Keratinocyte (primary cell): ENCODE measurements around the gene KLHL33. TPM values are rescaled to one million over a fixed set of nuclear protein-coding genes. Genes with fewer than 3 reads are reported as not detected.

Source experiments
- DNase-seq: peaks from one replicate; pipeline ENCODE4 v3.0.0-alpha.2; 2011; ENCODE audit warnings: low read depth, missing footprints, low spot score
- FAIRE-seq: peaks from 2 replicates; lab custom pipeline; 2011; peaks lifted over from hg19 to GRCh38; lab: Jason Lieb, UNC
- H2AFZ ChIP-seq: 2 replicates; pipeline ENCODE4 v1.6.0; 2012; ENCODE audit warnings: low read length, control low read depth, inconsistent platforms; ENCODE audit not compliant: control insufficient read depth
- H3K27ac ChIP-seq: 2 replicates; pipeline ENCODE4 v1.5.1; 2011; ENCODE audit warnings: low read length; ENCODE audit not compliant: control insufficient read depth, insufficient read depth
- H3K27me3 ChIP-seq: 3 replicates; pipeline ENCODE4 v1.6.0; 2011; ENCODE audit warnings: low read length; ENCODE audit not compliant: control insufficient read depth, insufficient read depth; ENCODE audit errors: extremely low read depth
- H3K36me3 ChIP-seq, 2 experiments: 2 replicates in 1 of 2; 3 replicates in 1 of 2; pipeline ENCODE4 v1.5.1; 2011; ENCODE audit warnings: low read length in 2 of 2, mild to moderate bottlenecking in 1 of 2; ENCODE audit not compliant: control insufficient read depth in 2 of 2, insufficient read depth in 2 of 2; ENCODE audit errors: extremely low read depth in 1 of 2
- H3K4me1 ChIP-seq: 3 replicates; pipeline ENCODE4 v1.5.1; 2011; ENCODE audit warnings: low read length; ENCODE audit not compliant: control insufficient read depth, insufficient read depth; ENCODE audit errors: extremely low read depth
- H3K4me2 ChIP-seq: 3 replicates; pipeline ENCODE4 v1.6.0; 2011; ENCODE audit warnings: low read depth, low read length; ENCODE audit not compliant: control insufficient read depth, insufficient read depth; ENCODE audit errors: extremely low read depth
- H3K4me3 ChIP-seq, 3 experiments: fragments of 200-600 bp in 1 of 3; sonication (generic) in 1 of 3; 2 replicates in 2 of 3; 3 replicates in 1 of 3; pipeline ENCODE4 v1.5.1; 2011 to 2016; ENCODE audit warnings: low read length in 3 of 3, mild to moderate bottlenecking in 3 of 3, control low read depth in 2 of 3, inconsistent platforms in 1 of 3, low read depth in 1 of 3, mixed read lengths in 1 of 3, mixed run types in 1 of 3, moderate library complexity in 1 of 3; ENCODE audit not compliant: control insufficient read depth in 2 of 3, insufficient read depth in 2 of 3; ENCODE audit errors: extremely low read depth in 1 of 3
- H3K79me2 ChIP-seq: 2 replicates; pipeline ENCODE4 v1.6.0; 2012; ENCODE audit warnings: low read length; ENCODE audit not compliant: control insufficient read depth, insufficient read depth
- H3K9ac ChIP-seq: 3 replicates; pipeline ENCODE4 v1.6.0; 2011; ENCODE audit warnings: low read length; ENCODE audit not compliant: control insufficient read depth, insufficient read depth; ENCODE audit errors: extremely low read depth
- H3K9me1 ChIP-seq: 3 replicates; pipeline ENCODE4 v1.6.0; 2011; ENCODE audit warnings: low read length; ENCODE audit not compliant: control insufficient read depth, insufficient read depth; ENCODE audit errors: extremely low read depth
- H3K9me3 ChIP-seq: 2 replicates; pipeline ENCODE4 v1.5.1; 2012; ENCODE audit warnings: low read depth, low read length; ENCODE audit not compliant: control insufficient read depth
- H4K20me1 ChIP-seq: 3 replicates; pipeline ENCODE4 v1.6.0; 2011; ENCODE audit warnings: low read length; ENCODE audit not compliant: control insufficient read depth, insufficient read depth; ENCODE audit errors: extremely low read depth
- EZH2 ChIP-seq: IDR thresholded peaks from one replicate; pipeline ENCODE4 v1.6.1; 2012; ENCODE audit warnings: inconsistent platforms, mild to moderate bottlenecking, low read length, moderate library complexity
- dilution Hi-C: fragments of 300-500 bp; cut with MboI; formaldehyde crosslinking; loops from one replicate; pipeline ENCODE4 v1.7.0; 2020; ENCODE audit warnings: low sequenced_read_pairs; ENCODE audit not compliant: extremely low pct_ligation_motif_present
- polyA plus RNA-seq, 5 experiments: library from polyadenylated mRNA; depleted of rRNA in 3 of 5; stranded (reverse) in 3 of 5; stranded (forward) in 1 of 5; unstranded in 1 of 5; fragments of >200 nt; gene quantifications; 1 replicate in 1 of 5; 2 replicates in 3 of 5; 3 replicates in 1 of 5; pipeline versions ENCODE4 v1.2.1 to v1.2.3, GENCODE V29; 2011 to 2012; ENCODE audit warnings: missing spikeins in 2 of 5, low read depth in 1 of 5, low replicate concordance in 1 of 5
- TF ChIP-seq, protein P1 (sequence below), 3 experiments: IDR thresholded peaks in 1 of 3; conservative IDR thresholded peaks in 1 of 3; optimal IDR thresholded peaks in 1 of 3; 2 replicates in 2 of 3; 3 replicates in 1 of 3; pipeline versions ENCODE3 to v1.5.1; 2011; ENCODE audit warnings: low read length in 3 of 3, mild to moderate bottlenecking in 3 of 3, moderate library complexity in 2 of 3, control low read depth in 1 of 3, inconsistent platforms in 1 of 3; ENCODE audit not compliant: insufficient read depth in 2 of 3; ENCODE audit errors: extremely low read depth in 1 of 3

KLHL33 gene
- polyA plus RNA-seq, 1 donor (not counting 4 experiments of a cell fraction or from before 2014, with no cell fraction given) = not detected

DNA sequence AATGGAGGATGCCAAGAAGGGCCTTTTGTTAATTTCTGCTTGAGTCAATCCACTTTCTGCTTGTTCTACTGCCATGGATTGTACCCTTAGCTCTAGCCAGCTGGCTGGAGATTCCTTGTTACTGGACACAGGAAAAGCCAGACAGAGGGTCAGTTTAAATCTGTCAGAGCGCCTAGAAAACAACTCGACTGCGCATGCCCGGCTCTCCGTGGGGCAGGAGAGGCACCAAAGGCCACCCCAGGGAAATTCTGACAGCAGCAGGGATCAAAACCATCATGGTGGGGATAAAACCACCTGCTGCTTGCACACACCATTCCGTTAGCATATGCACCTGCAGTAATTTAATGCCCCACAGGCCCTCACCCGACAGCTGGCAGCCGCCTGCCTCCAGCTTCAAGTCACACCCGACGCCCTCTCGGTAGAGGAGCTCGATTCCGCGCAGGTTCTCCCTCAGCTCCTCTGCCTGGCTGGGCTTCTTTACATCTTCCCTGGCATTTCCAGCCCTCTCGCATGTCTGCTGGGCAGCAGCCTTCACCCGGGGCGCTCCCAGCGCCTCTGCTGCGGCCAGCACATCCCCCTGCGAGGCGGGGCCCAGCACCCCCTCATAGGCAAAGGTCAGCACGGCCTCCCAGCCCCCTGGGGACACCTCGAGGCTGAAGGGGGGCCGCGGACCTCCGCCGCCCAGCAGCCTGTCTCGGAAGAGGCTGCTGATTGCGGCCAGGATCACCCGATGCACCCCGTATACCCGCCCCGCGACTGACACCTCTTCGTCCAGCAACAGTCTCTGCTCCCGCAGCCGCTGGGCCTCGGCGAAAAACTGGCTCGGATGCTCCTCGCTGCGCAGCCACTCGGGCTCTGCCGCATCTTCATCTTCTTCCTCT, 1.0 kb downstream of the KLHL33 start:
- Histone ChIP-seq H3K9ac (no peak overlapping the region), H2AFZ (peak overlapping the region; percentile 8), H4K20me1 (no peaks in the 10 kb centered on the region), H3K4me1 (no peaks in the 10 kb centered on the region), H3K9me1 (no peaks in the 10 kb centered on the region), H3K4me3 (no peak overlapping the region), H3K27me3 (peaks cover 20% of the 10 kb centered on the region), H3K4me2 (no peak overlapping the region), H3K9me3 (no peaks in the 10 kb centered on the region), H3K36me3 (no peaks in the 10 kb centered on the region), H3K27ac (no peak overlapping the region), H3K79me2 (no peaks in the 10 kb centered on the region)
- DNase-seq = no peak
- FAIRE-seq = no peak
- dilution Hi-C loops = no loop called here
- TF ChIP-seq, protein P1, sequence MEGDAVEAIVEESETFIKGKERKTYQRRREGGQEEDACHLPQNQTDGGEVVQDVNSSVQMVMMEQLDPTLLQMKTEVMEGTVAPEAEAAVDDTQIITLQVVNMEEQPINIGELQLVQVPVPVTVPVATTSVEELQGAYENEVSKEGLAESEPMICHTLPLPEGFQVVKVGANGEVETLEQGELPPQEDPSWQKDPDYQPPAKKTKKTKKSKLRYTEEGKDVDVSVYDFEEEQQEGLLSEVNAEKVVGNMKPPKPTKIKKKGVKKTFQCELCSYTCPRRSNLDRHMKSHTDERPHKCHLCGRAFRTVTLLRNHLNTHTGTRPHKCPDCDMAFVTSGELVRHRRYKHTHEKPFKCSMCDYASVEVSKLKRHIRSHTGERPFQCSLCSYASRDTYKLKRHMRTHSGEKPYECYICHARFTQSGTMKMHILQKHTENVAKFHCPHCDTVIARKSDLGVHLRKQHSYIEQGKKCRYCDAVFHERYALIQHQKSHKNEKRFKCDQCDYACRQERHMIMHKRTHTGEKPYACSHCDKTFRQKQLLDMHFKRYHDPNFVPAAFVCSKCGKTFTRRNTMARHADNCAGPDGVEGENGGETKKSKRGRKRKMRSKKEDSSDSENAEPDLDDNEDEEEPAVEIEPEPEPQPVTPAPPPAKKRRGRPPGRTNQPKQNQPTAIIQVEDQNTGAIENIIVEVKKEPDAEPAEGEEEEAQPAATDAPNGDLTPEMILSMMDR (optimal IDR thresholded peaks at IDR 0.05 in 1 of 3, IDR thresholded peaks at IDR 0.05 in 1 of 3, conservative IDR thresholded peaks at IDR 0.05 in 1 of 3; ENCODE audit: extremely low read depth in 1 of 3, insufficient read depth in 2 of 3, low read length in 3 of 3) = no peak
- peak; percentile 69 for TF ChIP-seq EZH2

DNA sequence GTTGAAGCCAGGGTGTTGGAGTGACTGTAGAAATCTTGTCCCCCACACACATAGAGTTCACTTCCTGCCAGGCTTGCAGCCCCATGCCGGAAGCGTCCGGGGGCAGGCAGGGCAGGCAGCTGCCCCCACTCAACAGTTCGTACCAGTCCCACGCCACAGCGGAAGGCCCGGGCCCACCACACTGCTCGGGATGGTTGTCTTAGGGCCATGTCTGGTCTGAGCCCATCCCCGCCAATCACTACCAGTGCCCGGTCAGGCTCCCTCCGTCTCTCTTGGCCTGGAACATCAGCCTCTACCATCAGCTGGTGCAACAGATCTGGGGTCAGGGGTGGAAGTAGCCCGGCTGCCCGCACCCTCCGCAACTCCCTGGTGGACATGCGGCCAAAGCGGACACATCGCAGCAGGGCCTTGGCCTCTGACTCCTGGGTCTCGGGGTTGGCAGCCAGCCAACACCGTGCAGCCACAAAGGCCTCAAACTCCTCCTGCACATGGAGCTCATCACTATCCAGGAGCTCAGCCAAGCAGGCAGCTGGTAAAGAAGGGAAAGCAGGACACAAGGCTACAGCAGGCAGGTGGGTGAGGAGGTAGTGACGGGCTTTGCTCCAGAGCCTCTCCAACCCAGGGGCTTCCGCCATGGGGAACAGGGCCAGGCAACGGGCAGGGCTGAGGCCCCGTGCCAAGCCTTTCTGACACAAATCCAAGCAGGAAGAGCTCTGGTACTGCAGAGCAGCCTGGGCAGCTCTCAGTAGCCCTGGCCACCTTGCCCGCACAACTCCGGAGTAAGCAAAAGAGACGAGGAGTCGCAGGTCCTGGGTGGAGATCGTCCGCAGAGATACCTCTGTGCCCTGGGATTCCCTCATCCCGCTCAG, 5.9 kb downstream of the KLHL33 start:
- dilution Hi-C loops = no loop called here
- FAIRE-seq = no peak
- TF ChIP-seq, protein P1 (optimal IDR thresholded peaks at IDR 0.05 in 1 of 3, IDR thresholded peaks at IDR 0.05 in 1 of 3, conservative IDR thresholded peaks at IDR 0.05 in 1 of 3; ENCODE audit: extremely low read depth in 1 of 3, insufficient read depth in 2 of 3, low read length in 3 of 3) = no peak
- no peak for TF ChIP-seq EZH2

More for the DNA sequence above, 5.9 kb downstream of the KLHL33 start:
- DNase-seq = no peak
- no peak overlapping the region for H3K4me3 ChIP-seq
- H4K20me1 ChIP-seq = no peaks in the 10 kb centered on the region
- no peaks in the 10 kb centered on the region for H3K79me2 ChIP-seq
- H3K9me1 ChIP-seq = no peaks in the 10 kb centered on the region
- H3K4me2 ChIP-seq = no peak overlapping the region
- H2AFZ ChIP-seq = no peak overlapping the region
- peaks cover 7% of the 10 kb centered on the region for H3K4me1 ChIP-seq
- no peaks in the 10 kb centered on the region for H3K9me3 ChIP-seq
- no peak overlapping the region for H3K9ac ChIP-seq
- peaks cover 7% of the 10 kb centered on the region for H3K27me3 ChIP-seq
- no peaks in the 10 kb centered on the region for H3K36me3 ChIP-seq
- no peak overlapping the region for H3K27ac ChIP-seq
